Measurements from ENCODE around the gene AGPAT2. TPM values are rescaled to one million over a fixed set of nuclear protein-coding genes. Genes with fewer than 3 reads are reported as not detected.
A peak's percentile ranks its signal among the peaks of the same experiment; 100 is the strongest.

Gene AGPAT2
- total RNA-seq, 4 donors from 2014 or later = 19.0 to 77.4 (median 36.0) TPM

DNA sequence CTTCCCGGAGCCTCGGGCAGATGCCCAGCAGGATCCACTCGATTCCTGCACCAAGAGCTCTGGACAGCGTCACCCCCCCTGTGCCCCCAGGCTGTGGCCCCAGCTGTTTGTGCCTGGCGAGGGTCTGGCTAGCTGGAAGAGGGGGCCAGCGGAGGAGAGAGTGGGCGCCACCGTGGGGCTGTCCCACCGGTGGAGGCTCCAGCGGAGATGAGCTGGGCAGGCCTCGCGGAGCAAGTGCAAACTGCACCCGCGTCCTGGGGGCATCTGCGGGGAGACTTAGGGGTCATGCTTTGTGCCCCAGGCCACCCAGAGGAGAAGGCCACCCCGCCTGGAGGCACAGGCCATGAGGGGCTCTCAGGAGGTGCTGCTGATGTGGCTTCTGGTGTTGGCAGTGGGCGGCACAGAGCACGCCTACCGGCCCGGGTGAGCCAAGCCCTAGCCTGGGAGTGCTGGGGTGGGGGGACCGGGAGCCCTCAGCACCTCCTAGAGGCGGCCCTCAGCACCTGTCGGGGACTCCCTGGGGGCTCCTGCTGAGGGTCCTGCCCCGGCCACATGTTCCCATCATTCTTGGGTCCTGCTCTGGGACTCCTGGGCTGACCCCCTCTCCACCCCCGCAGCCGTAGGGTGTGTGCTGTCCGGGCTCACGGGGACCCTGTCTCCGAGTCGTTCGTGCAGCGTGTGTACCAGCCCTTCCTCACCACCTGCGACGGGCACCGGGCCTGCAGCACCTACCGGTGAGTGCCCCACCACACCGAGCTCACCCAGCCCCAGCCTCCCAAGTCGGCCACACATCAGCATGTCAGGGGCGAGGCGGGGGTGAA lies 19.1 kb downstream of the AGPAT2 start:
- DNase-seq (no peak), ATAC-seq (no peak)
- peaks cover 3 to 23% (median 17%) of the 10 kb centered on the region in 3 donors for H3K27me3 ChIP-seq
- in situ Hi-C loops (cut with MboI; ENCODE audit: low sequenced_read_pairs in 4 of 4) (no loop called here), intact Hi-C loops (cut with DNase I; ENCODE audit: low total_unique reads) (no loop called here)
- H3K9me3 ChIP-seq = no peaks in the 10 kb centered on the region
- H3K4me1 ChIP-seq = peaks cover 0 to 10% of the 10 kb centered on the region in 2 donors
- H3K27ac ChIP-seq = no peak overlapping the region
- TF ChIP-seq POLR2A (IDR thresholded peaks at IDR 0.05) = no peak
- TF ChIP-seq, protein P1, sequence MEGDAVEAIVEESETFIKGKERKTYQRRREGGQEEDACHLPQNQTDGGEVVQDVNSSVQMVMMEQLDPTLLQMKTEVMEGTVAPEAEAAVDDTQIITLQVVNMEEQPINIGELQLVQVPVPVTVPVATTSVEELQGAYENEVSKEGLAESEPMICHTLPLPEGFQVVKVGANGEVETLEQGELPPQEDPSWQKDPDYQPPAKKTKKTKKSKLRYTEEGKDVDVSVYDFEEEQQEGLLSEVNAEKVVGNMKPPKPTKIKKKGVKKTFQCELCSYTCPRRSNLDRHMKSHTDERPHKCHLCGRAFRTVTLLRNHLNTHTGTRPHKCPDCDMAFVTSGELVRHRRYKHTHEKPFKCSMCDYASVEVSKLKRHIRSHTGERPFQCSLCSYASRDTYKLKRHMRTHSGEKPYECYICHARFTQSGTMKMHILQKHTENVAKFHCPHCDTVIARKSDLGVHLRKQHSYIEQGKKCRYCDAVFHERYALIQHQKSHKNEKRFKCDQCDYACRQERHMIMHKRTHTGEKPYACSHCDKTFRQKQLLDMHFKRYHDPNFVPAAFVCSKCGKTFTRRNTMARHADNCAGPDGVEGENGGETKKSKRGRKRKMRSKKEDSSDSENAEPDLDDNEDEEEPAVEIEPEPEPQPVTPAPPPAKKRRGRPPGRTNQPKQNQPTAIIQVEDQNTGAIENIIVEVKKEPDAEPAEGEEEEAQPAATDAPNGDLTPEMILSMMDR (IDR thresholded peaks at IDR 0.05 in 4 of 5, conservative IDR thresholded peaks at IDR 0.05 in 1 of 5) = no peak
- H3K36me3 ChIP-seq = no peaks in the 10 kb centered on the region
- H3K4me3 ChIP-seq = peak overlapping the region; percentile 43 to 55 (median 44)

DNA sequence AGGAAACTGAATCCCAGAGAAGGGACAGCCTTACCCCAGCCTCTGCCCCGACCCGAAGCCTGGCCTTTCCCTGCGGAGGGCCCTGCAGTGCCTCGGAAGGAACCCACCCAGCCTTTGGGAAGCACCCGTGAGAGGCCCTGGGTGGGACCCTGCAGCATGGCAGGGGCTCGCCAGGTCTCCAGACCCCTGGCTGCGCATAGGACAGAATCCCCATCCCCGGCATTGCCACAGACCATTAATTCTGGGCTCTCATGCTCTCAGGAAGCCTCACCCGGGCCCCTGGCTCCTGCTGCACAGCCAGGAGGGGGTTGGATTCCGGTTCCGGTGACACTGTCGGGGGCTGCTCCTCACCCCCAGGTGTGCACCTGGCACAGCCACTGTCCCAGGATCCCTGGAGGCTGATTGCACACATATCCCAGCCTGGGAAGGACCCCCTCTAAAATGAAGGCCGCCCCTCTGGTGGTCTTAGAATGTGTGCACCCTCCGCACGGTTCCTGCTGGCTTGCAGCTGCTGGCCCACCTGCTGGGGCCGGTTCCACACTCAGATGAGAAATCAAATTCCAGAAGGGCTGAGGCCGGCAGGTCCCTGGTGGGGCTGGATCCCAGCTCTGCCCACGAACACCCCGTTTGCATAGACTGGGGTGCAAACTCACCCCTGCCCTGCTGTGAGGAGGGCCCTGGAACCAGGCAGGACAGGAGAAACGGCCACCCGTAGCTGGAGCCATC lies 19.9 kb downstream of the AGPAT2 start:
- H3K4me3 ChIP-seq = peak overlapping the region; percentile 43 to 55 (median 44)

DNA sequence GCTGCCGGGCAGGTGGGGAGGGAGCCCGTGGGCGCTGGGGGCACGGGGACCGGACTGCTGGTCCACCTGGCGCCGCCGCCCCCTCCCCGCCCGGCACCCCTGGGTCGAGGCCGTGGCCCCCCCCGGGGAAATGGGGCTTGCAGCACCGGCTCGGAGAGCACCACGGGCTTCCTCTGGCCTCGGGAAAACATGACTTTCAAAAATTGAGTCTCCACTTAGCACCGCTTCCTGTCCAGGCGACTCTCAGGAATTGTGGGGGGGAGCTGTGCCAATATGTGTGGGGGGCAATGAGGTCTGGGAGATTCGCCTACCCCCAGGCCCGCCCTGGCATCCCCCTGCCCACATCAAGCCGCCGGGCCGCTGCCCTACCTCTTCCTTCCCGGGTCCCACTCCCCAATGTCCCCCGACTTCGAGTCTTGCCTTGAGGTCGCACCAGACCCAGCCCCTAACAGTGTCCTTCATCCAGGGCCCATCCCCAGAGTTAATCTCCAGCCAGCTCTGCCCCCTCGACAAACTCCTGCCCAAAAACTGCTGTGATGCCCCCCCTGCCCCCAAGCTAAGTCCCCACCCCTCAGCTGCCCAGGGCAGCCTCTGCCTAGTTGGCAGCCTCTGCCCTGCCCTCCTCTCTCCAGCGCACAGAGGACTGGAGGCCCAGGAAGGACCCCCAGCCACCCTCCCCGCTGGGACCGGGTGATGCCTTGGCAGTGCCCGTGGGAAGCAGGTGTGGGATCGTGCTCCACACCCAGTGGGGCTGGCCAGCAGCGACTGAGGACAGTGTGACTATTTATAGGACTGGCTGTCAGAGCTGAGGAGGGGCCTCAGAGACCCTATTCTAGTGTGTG lies 20.7 kb downstream of the AGPAT2 start:
- peaks cover 3 to 23% (median 17%) of the 10 kb centered on the region in 3 donors for H3K27me3 ChIP-seq
- DNase-seq (no peak), ATAC-seq (no peak)
- peak overlapping the region in 3 of 4 donors; percentile 28 to 55 (median 46) for H3K27ac ChIP-seq
- H3K9me3 ChIP-seq = no peaks in the 10 kb centered on the region
- no peaks in the 10 kb centered on the region for H3K36me3 ChIP-seq
- peak overlapping the region; percentile 43 to 55 (median 44) for H3K4me3 ChIP-seq
- intact Hi-C loops (cut with DNase I; ENCODE audit: low total_unique reads) (no loop called here), in situ Hi-C loops (cut with MboI; ENCODE audit: low sequenced_read_pairs in 4 of 4) (no loop called here)
- TF ChIP-seq, protein P1 (IDR thresholded peaks at IDR 0.05 in 4 of 5, conservative IDR thresholded peaks at IDR 0.05 in 1 of 5) = no peak
- no peak for TF ChIP-seq POLR2A (IDR thresholded peaks at IDR 0.05)
- peaks cover 0 to 10% of the 10 kb centered on the region in 2 donors for H3K4me1 ChIP-seq

More for the DNA sequence above, 19.9 kb downstream of the AGPAT2 start:
- intact Hi-C loops (cut with DNase I; ENCODE audit: low total_unique reads) (no loop called here), in situ Hi-C loops (cut with MboI; ENCODE audit: low sequenced_read_pairs in 4 of 4) (no loop called here)
- Histone ChIP-seq H3K27me3 (peaks cover 3 to 23% (median 17%) of the 10 kb centered on the region in 3 donors), H3K9me3 (no peaks in the 10 kb centered on the region), H3K27ac (peak overlapping the region in 3 of 4 donors; percentile 28 to 55 (median 46)), H3K4me1 (peaks cover 0 to 10% of the 10 kb centered on the region in 2 donors), H3K36me3 (no peaks in the 10 kb centered on the region)
- DNase-seq = no peak
- ATAC-seq = no peak
- TF ChIP-seq, protein P1 (IDR thresholded peaks at IDR 0.05 in 4 of 5, conservative IDR thresholded peaks at IDR 0.05 in 1 of 5) = no peak
- no peak for TF ChIP-seq POLR2A (IDR thresholded peaks at IDR 0.05)

DNA sequence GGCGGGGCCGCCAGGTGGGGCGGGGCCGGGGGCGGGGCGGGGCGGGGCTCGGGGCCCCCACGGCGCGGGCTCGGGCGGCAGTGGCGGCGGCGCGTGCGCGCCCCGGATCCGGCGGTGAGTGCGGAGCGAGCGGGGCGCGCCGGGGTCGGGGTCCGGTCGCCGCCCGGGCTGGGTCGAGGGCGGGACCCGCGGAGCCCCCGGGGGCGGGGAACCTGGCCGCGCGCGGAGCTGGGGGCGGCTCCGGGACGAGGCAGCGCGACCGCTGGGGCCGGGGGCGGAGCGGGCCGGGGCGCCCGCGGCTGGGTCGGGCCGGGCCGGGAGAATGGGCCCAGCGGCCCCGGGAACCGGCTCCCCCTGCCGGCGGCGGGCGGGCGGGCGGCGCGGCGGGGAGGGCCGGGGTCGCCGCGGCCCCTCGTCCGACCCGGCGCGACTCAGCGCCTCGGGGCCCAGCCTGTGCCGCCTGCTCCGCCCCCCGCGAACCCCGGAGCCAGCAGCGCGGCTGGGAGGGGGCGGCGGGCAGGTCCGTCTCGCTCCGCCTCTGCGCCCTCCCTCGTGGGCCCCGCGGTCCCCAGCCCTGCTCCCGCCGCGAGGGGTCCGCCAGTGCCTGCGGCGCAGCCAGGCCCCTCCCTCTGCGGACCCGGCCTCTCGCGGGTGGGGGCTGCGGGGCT lies 21.4 kb downstream of the AGPAT2 start:
- in situ Hi-C loops (cut with MboI; ENCODE audit: low sequenced_read_pairs in 4 of 4) (no loop called here), intact Hi-C loops (cut with DNase I; ENCODE audit: low total_unique reads) (no loop called here)
- Histone ChIP-seq H3K36me3 (no peaks in the 10 kb centered on the region), H3K27me3 (peaks cover 3 to 23% (median 17%) of the 10 kb centered on the region in 3 donors), H3K4me3 (peak overlapping the region; percentile 43 to 62 (median 50)), H3K4me1 (peaks cover 0 to 10% of the 10 kb centered on the region in 2 donors), H3K27ac (peak overlapping the region in 1 of 4 donors; percentile 28), H3K9me3 (no peaks in the 10 kb centered on the region)
- TF ChIP-seq POLR2A (IDR thresholded peaks at IDR 0.05) = no peak
- TF ChIP-seq, protein P1 (IDR thresholded peaks at IDR 0.05 in 4 of 5, conservative IDR thresholded peaks at IDR 0.05 in 1 of 5) = peak in 1 of 5 experiments; percentile 11
- no peak for DNase-seq
- no peak for ATAC-seq
